Astrocyte (in vitro differentiated cells and primary cell): ENCODE data around the gene GDNF.

Experiments used
- CTCF ChIP-seq: IDR thresholded peaks from 2 replicates; pipeline ENCODE4 v1.5.1; 2011; ENCODE audit warnings: low read depth, mild to moderate bottlenecking, inconsistent platforms, low read length, moderate library complexity; ENCODE audit not compliant: insufficient read depth
- EZH2 ChIP-seq: IDR thresholded peaks from 2 replicates; pipeline ENCODE4 v1.6.1; 2012; ENCODE audit warnings: mild to moderate bottlenecking, low read length, inconsistent platforms; ENCODE audit not compliant: insufficient read depth

DNA sequence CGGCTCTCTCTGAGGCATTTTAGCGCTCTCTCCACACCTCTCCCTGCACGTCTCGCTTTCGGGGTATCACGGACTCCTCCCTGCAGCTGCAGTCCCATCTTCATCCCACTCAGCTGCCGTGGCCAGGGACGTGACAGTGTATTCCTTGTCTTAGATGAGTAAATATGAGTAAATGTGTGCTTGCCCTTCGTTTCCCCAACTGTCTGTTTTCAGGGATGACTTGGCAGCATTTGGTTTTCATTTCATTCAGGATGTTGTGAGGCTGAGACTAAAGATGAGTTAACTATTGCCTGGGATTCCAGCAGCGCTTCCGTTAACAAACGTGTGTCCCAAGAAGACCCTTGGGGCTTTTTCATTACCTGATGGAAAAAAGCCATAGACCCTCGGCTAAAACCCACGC is 29.5 kb downstream of the GDNF start:
- no peak for TF ChIP-seq CTCF
- TF ChIP-seq EZH2: no peak
